GM23338 (cell line): Measurements from ENCODE around the gene MVB12B. TPM values are rescaled to one million over a fixed set of nuclear protein-coding genes. Genes with fewer than 3 reads are reported as not detected.

Experiments
- ATAC-seq: fragments of 200-7000 bp; cut with Tn5 transposase; 3 replicates; pipeline ENCODE4 v1.9.1; 2020
- DNase-seq: peaks from one replicate; pipeline ENCODE4 v3.0.0-alpha.2; 2015; ENCODE audit warnings: low spot score
- H2AFZ ChIP-seq: fragments of 200-600 bp; sonication (generic); 2 replicates; pipeline ENCODE4 v1.8.0; 2016; ENCODE audit warnings: antibody characterized with exemption, mild to moderate bottlenecking, moderate library complexity
- H3F3A ChIP-seq: fragments of 200-600 bp; sonication (generic); replicated peaks from 2 replicates; pipeline ENCODE4 v1.8.0; 2017; ENCODE audit warnings: antibody characterized with exemption, mixed run types, low read depth
- H3K27ac ChIP-seq: fragments of 200-600 bp; sonication (generic); 2 replicates; pipeline ENCODE4 v1.6.1; 2016; ENCODE audit warnings: low read depth
- H3K27me3 ChIP-seq: fragments of 200-600 bp; sonication (generic); 2 replicates; pipeline ENCODE4 v1.8.0; 2016; ENCODE audit warnings: mild to moderate bottlenecking, mixed run types, moderate library complexity; ENCODE audit not compliant: insufficient read depth
- H3K36me3 ChIP-seq: fragments of 200-600 bp; sonication (generic); 2 replicates; pipeline ENCODE4 v1.8.0; 2016; ENCODE audit warnings: mild to moderate bottlenecking; ENCODE audit not compliant: insufficient read depth
- H3K4me1 ChIP-seq: fragments of 200-600 bp; sonication (generic); 2 replicates; pipeline ENCODE4 v1.8.0; 2016; ENCODE audit warnings: mild to moderate bottlenecking, moderate library complexity; ENCODE audit not compliant: insufficient read depth
- H3K4me2 ChIP-seq: fragments of 200-600 bp; sonication (generic); 2 replicates; pipeline ENCODE4 v1.7.1; 2017; ENCODE audit warnings: mixed run types
- H3K4me3 ChIP-seq: fragments of 200-600 bp; sonication (generic); 2 replicates; pipeline ENCODE4 v1.6.1; 2016; ENCODE audit warnings: mixed run types
- H3K79me2 ChIP-seq: fragments of 200-600 bp; sonication (generic); replicated peaks from 2 replicates; pipeline ENCODE4 v1.8.0; 2017; ENCODE audit warnings: mild to moderate bottlenecking; ENCODE audit not compliant: insufficient read depth
- H3K9me2 ChIP-seq: fragments of 200-600 bp; sonication (generic); 2 replicates; pipeline ENCODE4 v1.8.0; 2017; ENCODE audit not compliant: insufficient read depth
- H4K20me1 ChIP-seq: fragments of 200-600 bp; sonication (generic); replicated peaks from 2 replicates; pipeline ENCODE4 v1.8.0; 2017; ENCODE audit warnings: mild to moderate bottlenecking; ENCODE audit not compliant: insufficient read depth
- H3K27ac Mint-ChIP-seq: 2 replicates; pipeline ENCODE4 v1.8.0; 2020; ENCODE audit warnings: inconsistent platforms, mild to moderate bottlenecking, moderate library complexity, mixed read lengths
- H3K27me3 Mint-ChIP-seq: 3 replicates; pipeline ENCODE4 v1.8.0; 2022; ENCODE audit warnings: low read depth, mild to moderate bottlenecking, moderate library complexity, mixed read lengths, inconsistent platforms; ENCODE audit not compliant: insufficient read depth, poor library complexity
- H3K36me3 Mint-ChIP-seq: 3 replicates; pipeline ENCODE4 v1.8.0; 2021; ENCODE audit warnings: low read depth, mild to moderate bottlenecking, inconsistent platforms, moderate library complexity, mixed read lengths
- H3K4me1 Mint-ChIP-seq: 3 replicates; pipeline ENCODE4 v1.8.0; 2020; ENCODE audit warnings: mild to moderate bottlenecking, inconsistent platforms, mixed read lengths
- H3K4me3 Mint-ChIP-seq: 3 replicates; pipeline ENCODE4 v1.8.0; 2021; ENCODE audit warnings: moderate library complexity, mild to moderate bottlenecking, inconsistent platforms, mixed read lengths
- H3K9me3 Mint-ChIP-seq: 3 replicates; pipeline ENCODE4 v1.8.0; 2020; ENCODE audit warnings: moderate library complexity, mild to moderate bottlenecking, inconsistent platforms, mixed read lengths
- JUNB ChIP-seq: IDR thresholded peaks from one replicate; pipeline ENCODE4 v1.6.1; 2016; ENCODE audit warnings: antibody characterized with exemption; ENCODE audit not compliant: unreplicated experiment
- STAT1 ChIP-seq: IDR thresholded peaks from one replicate; pipeline ENCODE4 v1.6.1; 2016; ENCODE audit warnings: antibody characterized with exemption; ENCODE audit not compliant: unreplicated experiment
- ZNF114 ChIP-seq: fragments of 250-450 bp; sonication (Bioruptor Pico); IDR thresholded peaks from 2 replicates; pipeline ENCODE4 v1.5.0; 2020; ENCODE audit warnings: mild to moderate bottlenecking, moderate library complexity
- ZNF331 ChIP-seq: fragments of 250-450 bp; sonication (Bioruptor Pico); IDR thresholded peaks from 2 replicates; pipeline ENCODE4 v1.5.0; 2020; ENCODE audit warnings: low read depth, mild to moderate bottlenecking, moderate library complexity
- ZNF462 ChIP-seq: fragments of 250-450 bp; sonication (Bioruptor Pico); IDR thresholded peaks from 2 replicates; pipeline ENCODE4 v1.5.0; 2020; ENCODE audit warnings: mild to moderate bottlenecking, moderate library complexity
- polyA plus RNA-seq: library from polyadenylated mRNA; unstranded; fragments of >200 nt; fragmentation: Nextera tagmentation; extraction: Ambion mirVana; gene quantifications from 2 replicates; pipeline ENCODE4 v1.2.1, GENCODE V29; 2016
- total RNA-seq: library from RNA; depleted of rRNA; stranded (reverse); fragments of >200 nt; shearing (Covaris generic); gene quantifications from 2 replicates; pipeline ENCODE4 v1.2.3, GENCODE V29; 2014

MVB12B gene
- total and polyA plus RNA-seq, 2 experiments from 2014 or later, result 1.9 to 6.6 TPM

DNA sequence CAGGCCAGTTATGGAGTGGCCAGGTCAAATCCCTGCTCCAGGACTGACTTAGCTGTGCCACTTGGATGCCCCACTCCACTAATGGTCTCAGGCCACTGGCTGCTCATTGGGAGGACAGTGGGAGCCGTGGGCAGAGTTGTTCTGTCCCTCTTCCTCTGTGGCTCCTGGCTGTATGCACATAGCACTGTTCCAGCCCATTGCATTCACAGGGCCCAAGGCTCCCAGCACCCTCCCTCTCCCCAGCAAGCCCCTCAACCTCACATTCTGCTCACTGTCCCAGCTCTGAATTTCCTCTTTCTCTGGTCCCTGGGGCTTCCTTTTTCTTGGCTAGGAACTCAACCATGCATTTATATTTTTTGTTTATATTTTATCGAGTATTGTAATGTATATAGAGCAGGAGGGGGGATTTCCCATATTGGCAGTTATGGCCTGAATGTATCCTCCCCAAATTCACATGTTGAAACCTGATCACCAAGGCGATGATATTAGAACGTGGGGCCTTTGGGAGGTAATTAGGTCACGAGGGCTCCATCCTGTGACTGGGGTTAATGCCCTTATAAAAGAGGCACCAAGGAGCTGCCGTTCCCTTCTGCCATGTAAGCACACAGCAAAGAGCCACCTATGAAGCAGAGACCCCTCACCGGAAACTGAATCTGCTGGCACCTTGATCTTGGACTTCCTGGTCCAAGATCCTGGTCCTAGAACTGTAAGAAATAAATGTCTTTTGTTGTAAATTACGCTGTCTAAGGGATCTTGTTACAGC lies 17.0 kb upstream of the MVB12B start:
- H3K27ac ChIP-seq, result no peak overlapping the region
- no peak for DNase-seq
- Mint-ChIP-seq H3K27ac (no peak overlapping the region), H3K9me3 (no peaks in the 10 kb centered on the region; the same call in 2 of the 3 replicates), H3K4me3 (no peak overlapping the region), H3K36me3 (no peaks in the 10 kb centered on the region; the same call in 2 of the 3 replicates), H3K27me3 (peaks cover 4% of the 10 kb centered on the region), H3K4me1 (no peaks in the 10 kb centered on the region)
- H3K79me2 ChIP-seq, result no peaks in the 10 kb centered on the region
- H3K4me2 ChIP-seq, result no peak overlapping the region
- no peaks in the 10 kb centered on the region for H3K36me3 ChIP-seq
- H3K27me3 ChIP-seq, result no peaks in the 10 kb centered on the region
- no peak overlapping the region for H3K4me3 ChIP-seq
- no peak for ATAC-seq
- H3K4me1 ChIP-seq, result no peaks in the 10 kb centered on the region
- no peak overlapping the region; the same call in 1 of the 2 replicates for H2AFZ ChIP-seq
- no peak for TF ChIP-seq ZNF462
- TF ChIP-seq STAT1, result no peak
- no peak for TF ChIP-seq ZNF114 (CRISPR knock-in tag)
- TF ChIP-seq JUNB, result no peak
- no peak for TF ChIP-seq ZNF331 (CRISPR knock-in tag)
- H3K9me2 ChIP-seq, result no peaks in the 10 kb centered on the region
- H3F3A ChIP-seq, result no peaks in the 10 kb centered on the region
- no peaks in the 10 kb centered on the region for H4K20me1 ChIP-seq
